ENCODE data around the gene JAM2. TPM values are rescaled to one million over a fixed set of nuclear protein-coding genes. Genes with fewer than 3 reads are reported as not detected.

The JAM2 gene
- total RNA-seq, 4 donors from 2014 or later = 24.9 to 59.5 (median 38.2) TPM

DNA sequence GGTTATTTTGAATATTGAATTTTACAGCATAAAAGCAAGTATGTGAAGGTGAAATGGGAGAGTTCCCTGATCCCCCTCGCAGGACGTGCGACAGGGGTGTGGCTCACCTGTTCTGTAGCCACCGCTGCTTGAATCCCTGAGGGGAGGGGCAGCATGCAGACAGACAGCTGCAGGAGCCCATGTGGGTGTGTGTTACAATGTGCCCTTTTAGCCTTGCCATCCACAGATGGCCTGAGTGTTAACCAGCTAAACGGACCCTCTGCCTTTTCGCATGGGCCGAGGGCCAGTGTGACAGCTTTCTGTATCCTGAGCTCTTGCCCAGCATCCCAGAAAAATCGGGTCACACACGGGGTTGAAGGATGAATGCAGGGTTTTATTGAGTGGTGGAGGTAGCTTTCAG, 43.3 kb downstream of the JAM2 start:
- Histone ChIP-seq H3K36me3 (peaks cover 0 to 6% of the 10 kb centered on the region in 2 donors), H3K4me1 (peaks cover 0 to 11% (median 0%) of the 10 kb centered on the region in 3 donors), H3K27ac (no peak overlapping the region), H3K9me3 (no peaks in the 10 kb centered on the region), H3K27me3 (no peaks in the 10 kb centered on the region), H3K4me3 (no peak overlapping the region)
- no peak for TF ChIP-seq CTCF (IDR thresholded peaks at IDR 0.05)
- TF ChIP-seq EP300 (IDR thresholded peaks at IDR 0.05) = no peak
- TF ChIP-seq POLR2A (IDR thresholded peaks at IDR 0.05) = no peak
- no peak for TF ChIP-seq POLR2AphosphoS5 (IDR thresholded peaks at IDR 0.05)
- WGBS, 2 donors (ENCODE audit: low coverage in 1 of 2) = 69 to 85% methylated on average over 3 to 7 of the region's 9 CpGs
- no peak for ATAC-seq

GRCh38 chr21:25687787-25688186, 48.7 kb downstream of the JAM2 start:
- no peak for ATAC-seq
- no peaks in the 10 kb centered on the region for H3K27me3 ChIP-seq

DNA sequence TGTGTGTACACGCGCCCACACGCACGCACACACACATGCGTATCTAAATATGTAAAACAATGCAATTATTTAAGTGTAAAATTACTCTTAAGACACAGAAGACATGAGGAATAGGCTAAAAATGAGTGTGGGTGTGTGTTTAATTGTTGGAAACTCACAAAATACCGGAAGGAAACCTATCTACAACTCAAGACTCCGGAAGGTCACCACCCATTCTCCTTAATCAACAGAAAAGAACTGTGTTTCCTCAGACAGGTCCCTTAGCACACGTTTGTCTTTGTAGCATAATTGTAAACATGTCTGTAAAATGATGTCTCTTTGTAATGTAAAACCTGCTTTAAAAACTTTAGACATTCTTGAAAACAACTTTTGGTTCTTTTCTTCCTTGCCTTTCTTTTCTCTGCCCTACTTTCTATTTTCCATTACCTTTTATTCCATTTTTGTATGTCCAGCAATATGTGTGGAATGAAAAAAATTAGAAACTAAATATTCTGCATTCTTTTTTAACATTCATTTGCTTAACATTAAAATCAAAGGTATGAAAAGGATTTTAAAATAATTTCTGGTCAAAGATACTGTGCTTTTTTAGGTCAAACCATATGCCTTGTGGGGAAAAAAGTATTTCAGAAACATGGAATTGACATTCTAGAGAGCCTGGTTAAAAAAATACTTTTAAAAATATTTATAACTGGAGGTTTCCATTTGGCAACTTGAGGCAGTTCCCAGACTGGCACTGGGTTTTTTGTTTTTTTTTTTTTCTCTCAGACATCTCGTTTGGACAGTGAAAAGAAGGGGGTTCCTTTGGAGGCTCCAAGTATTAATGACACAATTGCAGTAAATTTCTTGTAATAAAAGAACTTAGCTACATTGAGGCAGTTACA, 49.5 kb downstream of the JAM2 start:
- Histone ChIP-seq H3K27ac (peak overlapping the region; percentile 29 to 68 (median 67)), H3K27me3 (no peaks in the 10 kb centered on the region), H3K4me1 (peaks cover 0 to 29% (median 11%) of the 10 kb centered on the region in 3 donors), H3K36me3 (peaks cover 0 to 24% of the 10 kb centered on the region in 2 donors), H3K4me3 (no peak overlapping the region), H3K9me3 (no peaks in the 10 kb centered on the region)
- WGBS, 2 donors (ENCODE audit: low coverage in 1 of 2) = 60 to 61% methylated on average over 9 of the region's 9 CpGs
- ATAC-seq = no peak
- no peak for TF ChIP-seq CTCF (IDR thresholded peaks at IDR 0.05)
- no peak for TF ChIP-seq POLR2AphosphoS5 (IDR thresholded peaks at IDR 0.05)
- no peak for TF ChIP-seq POLR2A (IDR thresholded peaks at IDR 0.05)
- TF ChIP-seq EP300 (IDR thresholded peaks at IDR 0.05) = no peak

More at GRCh38 chr21:25687787-25688186, 48.7 kb downstream of the JAM2 start:
- no peak overlapping the region for H3K4me3 ChIP-seq
- no peak for TF ChIP-seq CTCF (IDR thresholded peaks at IDR 0.05)
- no peak for TF ChIP-seq POLR2A (IDR thresholded peaks at IDR 0.05)
- no peak for TF ChIP-seq POLR2AphosphoS5 (IDR thresholded peaks at IDR 0.05)
- no peak for TF ChIP-seq EP300 (IDR thresholded peaks at IDR 0.05)
- no peaks in the 10 kb centered on the region for H3K9me3 ChIP-seq
- WGBS, 2 donors (ENCODE audit: low coverage in 1 of 2) = 75% methylated on average over 2 to 4 of the region's 4 CpGs
- peaks cover 0 to 29% (median 11%) of the 10 kb centered on the region in 3 donors for H3K4me1 ChIP-seq
- H3K27ac ChIP-seq = peak overlapping the region in 3 of 4 donors; percentile 40 to 68 (median 66)
- peaks cover 0 to 21% of the 10 kb centered on the region in 2 donors for H3K36me3 ChIP-seq

DNA sequence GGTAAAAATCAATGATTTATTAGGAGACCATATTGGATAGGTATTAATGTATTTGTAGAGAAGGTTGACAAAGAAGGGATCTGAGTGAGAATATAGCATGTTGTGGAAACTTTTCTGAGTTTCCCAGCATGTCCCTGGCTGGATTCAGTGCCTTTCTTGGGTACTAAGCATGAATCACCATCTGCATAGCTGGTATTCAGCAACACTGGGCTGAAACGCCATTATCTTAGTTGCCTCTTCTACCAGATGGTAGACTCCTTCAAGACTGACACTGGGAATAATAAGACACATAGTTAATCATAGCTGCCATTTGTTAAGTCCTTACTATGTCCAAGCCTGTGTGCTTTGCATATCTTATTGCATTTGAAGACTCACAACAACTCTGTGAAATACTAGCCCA, 50.2 kb downstream of the JAM2 start:
- Histone ChIP-seq H3K9me3 (no peaks in the 10 kb centered on the region), H3K4me3 (no peak overlapping the region), H3K36me3 (peaks cover 0 to 31% of the 10 kb centered on the region in 2 donors), H3K4me1 (peaks cover 0 to 29% (median 11%) of the 10 kb centered on the region in 3 donors), H3K27ac (peak overlapping the region; percentile 29 to 68 (median 67)), H3K27me3 (no peaks in the 10 kb centered on the region)
- TF ChIP-seq POLR2AphosphoS5 (IDR thresholded peaks at IDR 0.05) (no peak), POLR2A (IDR thresholded peaks at IDR 0.05) (no peak), CTCF (IDR thresholded peaks at IDR 0.05) (no peak), EP300 (IDR thresholded peaks at IDR 0.05) (no peak)
- WGBS, 2 donors (ENCODE audit: low coverage in 1 of 2) = 75 to 83% methylated on average over 1 of the region's 1 CpG
- ATAC-seq = no peak

All from gastroesophageal sphincter (tissue), 4 donors.